ENCODE results near the gene CNGA3.

Gene CNGA3

DNA sequence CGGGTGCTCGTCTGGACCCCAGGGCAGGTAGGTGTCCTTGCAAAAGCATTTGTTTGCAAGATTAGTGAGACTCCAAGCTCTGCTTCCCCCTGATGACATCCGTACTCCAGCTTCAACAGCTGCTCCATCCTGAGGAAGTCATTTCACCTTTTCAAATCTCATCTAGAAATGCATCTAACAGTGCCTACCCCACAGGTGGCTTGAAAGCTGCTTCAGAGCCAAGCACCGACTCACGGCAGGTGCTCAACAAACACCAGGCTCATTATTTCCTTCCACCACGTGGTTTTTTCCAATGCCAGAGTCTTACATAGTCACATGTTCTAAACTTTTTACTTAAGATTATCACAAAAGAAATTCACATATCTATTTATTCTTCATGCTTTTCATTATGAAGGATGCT, 31.9 kb downstream of the CNGA3 start:
- DNase-seq, result no peak

DNA sequence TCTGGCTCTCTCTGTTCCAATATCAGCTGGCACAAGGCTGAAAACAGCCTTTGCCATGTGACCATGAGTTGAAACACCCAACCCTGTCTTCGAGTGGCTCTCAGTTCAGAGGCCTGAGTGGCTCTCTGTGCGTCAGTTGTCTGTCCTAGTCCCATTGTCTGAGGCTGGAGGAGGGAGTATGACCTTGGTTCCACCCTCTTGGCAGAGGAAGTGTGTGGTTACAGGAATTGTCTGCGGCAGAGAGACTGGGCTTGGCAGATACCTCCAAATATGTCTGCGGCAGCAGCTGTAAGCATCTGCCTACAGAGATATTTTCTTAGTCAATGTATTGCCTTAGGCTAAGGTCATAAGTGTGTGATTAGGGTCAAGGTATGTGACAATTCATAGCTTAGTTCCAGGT, 32.6 kb downstream of the CNGA3 start:
- DNase-seq, result no peak

DNA sequence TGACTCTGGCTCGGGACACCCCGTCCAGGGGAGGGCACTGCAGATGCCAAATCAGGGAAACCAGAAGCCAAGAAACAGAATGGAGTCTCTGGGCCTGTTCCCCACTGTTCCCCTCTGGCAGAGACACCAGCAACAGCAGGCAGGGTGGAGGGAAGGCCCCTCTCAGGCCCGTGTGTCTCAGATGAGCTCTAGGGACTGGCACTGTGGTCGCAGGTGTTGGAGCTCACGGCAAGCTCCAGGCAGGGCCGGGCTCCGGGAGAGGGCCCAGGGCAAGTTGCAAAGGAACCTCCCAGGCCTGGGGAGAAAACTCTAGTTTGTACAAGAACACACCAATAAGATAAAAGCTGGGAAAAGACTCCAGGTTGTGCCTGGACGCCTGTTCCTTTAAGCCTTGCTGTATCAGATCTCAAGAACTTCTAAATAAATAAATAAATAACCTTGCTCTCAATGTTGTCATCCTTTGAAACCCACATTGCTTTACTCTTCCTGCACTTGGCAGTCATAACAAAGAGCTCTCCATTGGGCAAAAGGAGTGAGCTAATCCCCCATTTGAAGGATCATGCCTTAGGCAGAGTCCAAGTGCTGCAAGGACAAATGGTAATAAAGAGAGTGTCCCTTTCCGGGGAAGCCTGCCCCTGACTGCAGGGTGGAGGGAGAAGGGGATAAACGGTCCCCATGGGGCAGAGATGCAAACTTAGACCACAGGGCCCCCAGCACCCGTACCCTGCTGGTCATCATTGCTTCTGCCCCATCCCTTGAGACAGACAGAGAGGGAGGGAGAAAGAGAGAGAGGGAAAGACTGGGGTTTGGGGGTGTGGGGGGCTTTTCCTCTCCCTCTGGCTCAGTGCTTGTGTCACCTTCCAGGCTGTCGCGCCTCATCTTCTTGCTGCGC, 33.3 kb downstream of the CNGA3 start:
- DNase-seq, result no peak

DNA sequence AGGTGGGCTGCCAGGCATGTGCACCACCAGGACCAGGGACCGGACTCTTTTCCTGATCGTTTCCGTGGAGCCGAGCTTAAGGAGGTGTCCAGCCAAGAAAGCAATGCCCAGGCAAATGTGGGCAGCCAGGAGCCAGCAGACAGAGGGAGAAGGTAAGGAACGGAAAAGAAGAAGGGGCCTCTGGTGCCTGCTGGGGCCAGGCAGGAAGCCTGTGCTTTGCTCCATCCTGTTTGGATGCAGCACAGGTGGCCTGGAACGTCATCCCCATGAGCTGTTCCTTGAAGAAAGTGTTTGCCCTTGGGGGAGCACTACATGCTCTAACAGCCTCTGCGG, 33.9 kb downstream of the CNGA3 start:
- DNase-seq, result no peak

DNA sequence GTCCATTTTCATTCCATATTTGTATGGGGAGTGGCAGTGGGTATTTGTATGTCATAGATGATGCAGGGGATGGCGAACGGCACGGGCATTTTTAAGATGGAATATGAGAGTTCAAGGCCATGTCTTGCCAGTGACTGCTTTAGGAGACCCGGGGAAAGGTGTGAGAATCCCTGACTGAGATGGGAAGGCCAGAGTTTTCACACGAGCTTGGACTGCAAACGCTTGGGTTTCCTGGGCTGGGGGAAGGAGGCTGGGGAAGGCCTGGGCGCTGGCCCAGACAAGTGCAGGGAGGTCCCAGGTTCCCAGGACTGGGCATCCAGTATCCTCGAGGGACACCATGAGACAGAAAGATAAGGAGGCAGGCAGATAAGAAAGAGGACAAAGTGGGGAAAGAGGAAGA, 35.2 kb downstream of the CNGA3 start:
- no peak for DNase-seq

DNA sequence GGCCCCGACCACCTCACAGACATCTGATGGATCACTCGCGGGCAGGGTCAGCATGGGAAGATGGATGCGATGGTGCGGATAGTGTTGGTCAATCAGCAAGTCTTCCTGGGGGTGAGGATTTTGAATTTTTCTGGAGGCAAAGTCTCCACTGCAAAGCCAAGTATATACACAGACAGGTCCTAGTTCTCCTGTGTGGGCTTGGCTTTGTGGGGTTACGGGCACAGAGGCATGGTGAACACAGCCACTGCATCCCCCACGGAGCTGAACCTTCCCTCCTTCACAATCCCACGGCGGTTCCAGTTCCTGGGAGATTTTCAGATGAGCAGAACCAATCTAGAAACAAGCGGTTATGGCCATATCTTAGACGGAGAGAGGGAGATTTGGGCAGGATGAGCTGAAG, 35.8 kb downstream of the CNGA3 start:
- DNase-seq, result no peak

DNA sequence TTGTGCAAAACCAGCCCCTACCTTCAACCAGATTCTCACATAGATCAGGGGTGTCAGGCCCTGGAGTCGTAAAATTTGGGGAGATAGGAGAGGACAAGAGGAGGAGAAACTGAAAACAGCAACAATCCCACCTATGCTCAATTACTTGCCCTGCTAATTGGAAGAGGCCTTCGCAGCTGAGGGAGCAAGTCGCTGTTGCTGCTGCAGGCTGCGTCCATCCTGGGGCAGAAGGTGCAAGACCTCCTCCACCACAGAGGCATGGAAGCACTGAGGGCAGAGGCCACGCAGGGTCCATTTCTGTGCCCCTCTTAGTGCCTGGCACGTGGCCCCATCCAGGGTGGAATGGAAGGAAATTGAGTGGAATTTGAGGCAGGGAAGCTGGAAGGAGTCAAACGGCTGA, 36.5 kb downstream of the CNGA3 start:
- no peak for DNase-seq

DNA sequence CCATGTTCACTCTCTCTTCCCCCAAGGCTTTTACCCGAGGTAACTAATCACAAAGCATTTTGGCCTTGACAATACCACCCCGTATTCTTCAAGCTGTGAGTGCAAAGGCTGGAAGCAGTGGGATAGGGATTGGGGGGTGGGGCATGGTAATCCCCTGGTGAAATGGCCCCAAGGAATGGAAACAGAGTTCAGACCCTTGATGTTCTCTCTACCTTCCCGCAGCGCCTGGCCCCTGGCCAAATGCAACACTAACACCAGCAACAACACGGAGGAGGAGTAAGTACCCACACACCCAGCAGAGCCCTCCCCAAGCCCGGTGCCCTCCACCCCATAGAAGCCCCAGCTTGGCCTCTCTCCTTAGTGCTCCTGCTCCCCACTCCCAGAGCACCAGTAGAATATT, 36.9 kb downstream of the CNGA3 start:
- DNase-seq, result no peak

DNA sequence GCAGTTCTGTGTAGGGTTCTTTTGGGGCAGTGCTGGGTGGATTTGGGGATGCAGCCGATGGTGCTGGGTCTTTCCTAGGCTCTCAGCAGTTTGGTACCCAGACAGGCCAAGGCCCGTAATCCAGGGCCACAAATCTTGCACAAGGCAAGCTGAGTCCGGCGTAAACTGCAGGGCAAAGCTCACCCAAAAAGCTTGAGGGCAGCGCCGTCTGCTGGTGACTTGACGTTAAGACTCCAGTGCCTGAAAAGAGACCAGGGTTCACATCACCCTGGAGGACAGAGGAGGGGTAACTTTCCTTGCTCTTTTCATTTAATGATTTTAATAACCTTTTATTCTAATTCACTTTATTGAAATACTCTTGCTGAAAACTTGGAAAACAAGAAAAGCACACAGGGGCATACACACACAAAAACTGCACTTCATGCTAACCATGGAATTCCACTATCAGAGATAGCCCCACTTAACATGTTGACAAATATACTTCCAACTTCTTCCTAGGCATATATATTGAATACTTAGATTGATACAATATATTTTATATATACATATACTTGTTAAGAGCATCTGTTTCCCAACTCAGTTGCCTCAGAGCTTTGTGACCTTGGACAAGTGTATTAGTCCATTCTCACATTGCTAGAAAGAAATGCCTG, 38.9 kb downstream of the CNGA3 start:
- peak; percentile 42 for DNase-seq

DNA sequence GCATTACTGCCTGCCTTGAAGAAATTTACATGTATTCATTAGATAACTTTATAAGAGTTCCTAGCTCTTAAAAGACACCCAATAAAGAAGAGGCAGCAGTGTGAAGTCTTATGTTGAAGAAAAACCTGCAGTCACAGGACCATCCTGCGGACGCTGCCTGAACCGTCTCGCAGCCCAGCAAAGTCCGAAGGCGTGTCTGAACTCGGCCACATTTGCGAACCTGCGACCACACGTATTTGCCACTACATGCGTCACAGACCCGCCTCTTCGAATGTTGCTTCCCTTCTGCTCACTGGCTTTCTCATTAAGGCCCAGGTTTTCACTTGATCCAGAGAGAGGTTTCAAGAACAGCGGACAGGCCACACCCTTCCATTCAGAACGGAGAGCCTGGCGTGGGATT, 41.2 kb downstream of the CNGA3 start:
- no peak for DNase-seq

DNA sequence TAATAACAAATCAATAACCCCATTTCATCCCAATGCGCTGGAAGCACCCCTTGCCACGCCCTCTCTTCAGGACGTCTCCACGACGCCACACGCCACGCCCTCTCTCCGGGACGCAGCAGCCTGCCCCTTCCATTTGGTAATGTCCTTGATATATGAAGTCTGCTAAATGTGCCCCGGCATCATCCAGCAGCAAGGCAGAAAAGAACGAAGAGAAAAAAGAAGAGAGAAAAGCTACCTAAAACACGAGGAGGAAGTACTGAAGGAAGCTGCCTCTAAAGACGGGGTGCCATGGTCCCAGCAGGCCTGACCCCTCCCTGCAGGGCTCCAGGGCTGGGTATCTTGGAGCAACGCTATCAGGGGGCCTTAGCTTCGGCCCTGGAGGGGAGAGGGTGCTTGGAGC, 41.8 kb downstream of the CNGA3 start:
- no peak for DNase-seq

DNA sequence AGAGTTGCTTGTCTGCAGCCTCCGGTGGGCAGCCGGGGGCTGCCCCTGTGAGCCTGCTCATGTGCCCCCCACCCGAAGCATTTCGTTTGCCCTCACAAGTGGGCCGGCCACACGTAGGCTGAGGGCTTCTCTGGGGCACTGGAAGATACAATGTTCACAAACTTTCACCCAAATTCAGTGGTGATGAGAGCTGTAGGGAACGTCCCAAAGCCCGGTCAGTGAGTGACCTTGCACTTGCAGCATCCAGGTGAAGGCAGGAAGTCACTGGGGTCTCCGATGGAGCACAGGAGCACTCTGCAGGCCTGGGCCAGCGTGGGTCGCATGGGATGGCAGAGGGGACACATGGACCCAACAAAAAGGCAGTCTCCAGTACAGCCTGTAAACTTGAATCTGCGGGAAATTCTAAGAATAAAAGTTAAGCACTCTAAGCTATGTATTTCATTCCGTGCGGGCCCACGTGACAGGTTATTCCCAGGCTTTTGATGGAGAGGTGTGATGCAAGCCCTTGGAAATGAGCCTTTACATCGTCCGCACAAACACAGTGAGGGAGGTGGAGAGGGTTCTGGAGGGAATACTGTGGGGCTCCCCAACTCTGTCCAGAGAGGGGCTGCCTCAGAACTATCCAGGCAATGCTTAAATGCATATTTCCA, 42.5 kb downstream of the CNGA3 start:
- DNase-seq, result no peak

DNA sequence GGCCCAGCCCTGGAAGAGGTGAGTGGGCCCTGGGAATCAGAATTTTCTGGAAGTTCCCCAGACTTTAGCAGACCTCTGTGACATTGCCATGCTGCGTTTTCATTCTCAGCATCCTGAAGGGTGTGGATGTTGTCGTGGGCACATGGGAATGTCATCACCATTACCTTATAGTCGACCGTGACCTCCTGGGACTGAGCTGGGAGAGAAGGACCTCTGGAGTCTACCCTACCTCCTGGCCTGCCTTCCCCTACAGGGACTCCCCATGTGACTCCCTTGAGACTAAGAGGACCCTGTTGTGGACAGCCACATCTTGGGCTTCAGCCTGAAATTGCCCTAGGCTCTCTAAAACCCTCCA, 43.0 kb downstream of the CNGA3 start:
- no peak for DNase-seq

DNA sequence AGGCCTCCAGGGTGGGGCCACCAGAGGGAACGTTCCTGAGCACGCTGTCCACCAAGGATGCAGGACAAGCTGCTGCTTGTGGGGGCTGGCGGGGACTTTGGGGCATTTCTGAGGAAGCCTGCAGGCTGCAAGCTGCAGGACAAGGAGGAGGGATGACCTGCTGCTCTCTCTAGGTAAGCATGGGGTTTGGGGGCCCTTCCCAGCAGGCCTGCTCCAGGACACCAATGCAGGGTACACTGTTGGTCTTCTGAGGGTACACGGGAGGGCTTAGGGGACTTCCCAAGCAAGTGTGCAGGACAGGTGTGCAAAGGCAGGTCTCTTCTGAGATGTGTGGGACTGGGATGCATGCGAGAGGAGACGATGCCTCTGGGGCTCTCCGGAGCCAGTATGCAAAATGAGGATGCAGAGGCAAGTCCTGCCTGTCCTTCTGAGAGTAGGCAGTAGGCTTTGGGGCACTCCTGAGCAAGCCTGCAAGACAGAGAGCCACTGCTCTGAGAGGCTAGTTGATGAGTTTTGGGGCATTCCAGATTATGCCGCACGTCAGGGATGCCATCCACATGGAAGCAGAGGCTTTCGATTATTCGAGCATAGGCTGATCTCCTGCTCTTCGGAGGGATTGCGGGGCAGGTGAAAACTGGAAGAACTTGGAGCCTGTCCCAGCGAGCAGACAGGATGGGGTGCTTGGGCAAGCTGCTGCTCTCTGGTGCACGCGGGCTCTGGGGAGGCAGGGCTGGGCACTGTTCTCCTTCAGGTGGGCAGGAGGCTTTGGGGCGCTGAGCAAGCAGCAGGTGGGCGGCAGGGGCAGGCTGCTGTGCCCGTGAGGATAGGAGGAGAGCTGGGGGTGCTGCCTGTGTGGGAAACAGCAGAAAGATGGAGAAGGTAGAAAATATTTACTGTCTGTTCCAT, 44.6 kb downstream of the CNGA3 start:
- DNase-seq, result no peak

DNA sequence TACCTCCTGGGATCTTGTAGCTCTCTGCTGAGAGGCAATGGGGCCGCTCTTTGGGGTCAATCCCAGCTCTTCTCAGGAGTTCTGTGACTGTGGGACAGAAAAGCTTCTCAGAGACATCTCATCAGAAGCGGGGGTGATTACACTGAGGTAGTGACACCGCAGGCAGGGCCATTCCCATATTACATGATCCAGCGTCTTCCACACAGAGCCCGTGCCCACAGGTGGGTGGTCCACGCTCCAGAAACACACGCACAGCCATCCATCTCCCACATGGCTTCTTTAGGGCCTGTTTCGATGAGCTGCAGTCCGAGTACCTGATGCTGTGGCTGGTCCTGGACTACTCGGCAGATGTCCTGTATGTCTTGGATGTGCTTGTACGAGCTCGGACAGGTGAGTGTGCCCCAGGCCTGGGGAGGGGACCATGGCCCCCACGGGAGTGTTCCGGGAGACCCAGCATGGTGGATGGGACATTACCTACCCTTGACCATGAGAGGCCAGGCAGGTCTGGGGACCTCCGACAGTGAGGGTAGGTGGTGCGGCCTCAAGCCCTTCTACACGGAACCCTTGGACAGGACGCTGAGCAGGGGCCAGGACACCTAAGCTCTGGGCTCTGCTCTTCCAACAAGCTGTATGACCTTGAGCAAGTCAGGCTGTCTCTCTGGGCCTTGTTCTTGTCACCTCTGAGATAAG, 45.5 kb downstream of the CNGA3 start:
- no peak for DNase-seq

DNA sequence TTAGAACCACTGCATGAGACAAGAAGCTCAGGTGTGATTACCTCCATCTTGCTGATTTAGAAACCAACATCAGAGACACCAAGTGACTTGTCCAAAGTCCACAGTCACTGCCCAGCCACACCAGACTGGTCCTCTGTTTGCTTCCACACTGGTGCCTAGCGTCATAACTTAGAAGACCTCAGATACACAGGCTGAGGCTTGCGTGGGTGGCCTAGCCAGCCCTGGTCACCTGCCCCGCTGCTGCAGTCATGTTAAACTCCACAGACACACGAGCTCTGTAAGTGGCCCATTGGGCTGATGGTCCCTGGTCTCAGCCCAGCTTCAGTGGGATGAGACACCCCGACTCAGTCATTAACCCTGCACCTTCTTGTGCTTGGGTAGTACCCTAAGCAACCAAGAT, 47.1 kb downstream of the CNGA3 start:
- no peak for DNase-seq

DNA sequence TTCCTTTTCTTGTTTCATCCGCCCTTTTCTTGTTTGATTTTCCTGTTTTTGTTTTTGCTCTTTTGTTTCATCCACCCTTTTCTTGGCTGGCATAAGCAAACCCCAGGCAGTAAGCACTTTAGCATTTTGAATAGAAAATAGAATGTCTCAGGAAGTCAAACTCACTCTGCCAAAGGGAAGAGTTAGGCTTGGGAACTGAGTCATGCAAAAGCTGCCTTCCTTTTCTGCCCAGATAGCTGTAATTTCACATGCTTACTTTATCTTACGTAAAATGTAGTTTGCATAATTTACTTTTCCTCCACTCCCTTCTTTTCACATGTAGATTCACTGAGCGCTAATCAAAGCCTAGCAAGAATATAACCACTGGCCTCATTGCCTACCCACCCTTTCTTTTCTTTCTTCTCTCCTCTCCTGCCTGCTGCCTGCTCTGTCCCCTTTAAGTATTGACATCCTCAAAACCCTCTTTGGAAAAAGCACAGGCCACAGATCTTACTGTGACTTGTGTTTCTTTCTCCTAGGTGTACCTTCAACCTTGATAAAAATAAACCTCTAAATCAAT, 48.4 kb downstream of the CNGA3 start:
- no peak for DNase-seq

DNA sequence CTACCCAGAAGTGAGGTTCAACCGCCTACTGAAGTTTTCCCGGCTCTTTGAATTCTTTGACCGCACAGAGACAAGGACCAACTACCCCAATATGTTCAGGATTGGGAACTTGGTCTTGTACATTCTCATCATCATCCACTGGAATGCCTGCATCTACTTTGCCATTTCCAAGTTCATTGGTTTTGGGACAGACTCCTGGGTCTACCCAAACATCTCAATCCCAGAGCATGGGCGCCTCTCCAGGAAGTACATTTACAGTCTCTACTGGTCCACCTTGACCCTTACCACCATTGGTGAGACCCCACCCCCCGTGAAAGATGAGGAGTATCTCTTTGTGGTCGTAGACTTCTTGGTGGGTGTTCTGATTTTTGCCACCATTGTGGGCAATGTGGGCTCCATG, 49.7 kb downstream of the CNGA3 start:
- no peak for DNase-seq

DNA sequence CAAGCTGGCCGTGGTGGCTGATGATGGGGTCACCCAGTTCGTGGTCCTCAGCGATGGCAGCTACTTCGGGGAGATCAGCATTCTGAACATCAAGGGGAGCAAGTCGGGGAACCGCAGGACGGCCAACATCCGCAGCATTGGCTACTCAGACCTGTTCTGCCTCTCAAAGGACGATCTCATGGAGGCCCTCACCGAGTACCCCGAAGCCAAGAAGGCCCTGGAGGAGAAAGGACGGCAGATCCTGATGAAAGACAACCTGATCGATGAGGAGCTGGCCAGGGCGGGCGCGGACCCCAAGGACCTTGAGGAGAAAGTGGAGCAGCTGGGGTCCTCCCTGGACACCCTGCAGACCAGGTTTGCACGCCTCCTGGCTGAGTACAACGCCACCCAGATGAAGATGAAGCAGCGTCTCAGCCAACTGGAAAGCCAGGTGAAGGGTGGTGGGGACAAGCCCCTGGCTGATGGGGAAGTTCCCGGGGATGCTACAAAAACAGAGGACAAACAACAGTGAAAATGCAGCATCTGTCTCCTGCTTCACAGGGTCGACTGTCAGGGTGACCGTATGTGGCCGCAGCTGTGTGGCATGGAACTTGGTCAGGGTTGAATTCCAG, 50.6 kb downstream of the CNGA3 start:
- DNase-seq, result no peak

DNA sequence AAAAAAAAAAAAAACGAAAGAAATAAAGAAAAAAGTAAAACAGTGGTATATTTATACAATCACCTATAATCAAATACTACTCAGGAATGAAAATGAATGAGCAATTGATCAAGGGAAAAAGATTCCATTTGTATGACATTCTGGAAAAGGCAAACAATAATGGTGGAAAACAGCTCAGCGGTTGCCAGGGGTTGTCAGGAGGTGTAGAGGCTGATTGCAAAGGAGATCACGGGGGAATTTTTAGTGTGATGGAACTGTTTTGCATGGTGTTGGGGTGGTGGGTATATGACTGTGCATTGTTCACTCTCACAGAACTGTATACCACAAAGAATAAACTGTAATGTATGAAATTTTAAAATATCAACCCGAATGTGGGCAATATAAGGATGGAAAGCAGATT, 52.9 kb downstream of the CNGA3 start:
- DNase-seq, result no peak

DNA sequence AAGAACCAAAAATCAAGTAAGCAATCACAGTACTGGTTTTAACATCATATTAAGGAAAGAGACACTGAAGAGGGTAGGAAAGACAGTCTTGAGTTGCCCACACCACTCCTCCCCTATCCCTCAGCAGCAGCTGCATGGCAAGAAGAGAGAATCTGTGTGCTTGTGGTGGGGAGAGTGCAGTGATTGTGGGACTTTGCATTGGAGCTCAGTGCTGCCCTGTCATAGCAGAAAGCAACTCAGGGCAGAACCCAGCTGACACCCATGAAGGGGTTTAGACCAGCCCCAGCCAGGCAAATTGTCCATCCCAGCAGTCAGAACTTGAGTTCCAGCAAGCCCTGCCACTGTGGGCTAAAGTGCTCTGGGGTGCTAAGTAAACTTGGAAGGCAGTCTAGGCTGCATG, 57.6 kb downstream of the CNGA3 start:
- DNase-seq, result no peak
